Tibial nerve (tissue), 4 donors: Measurements from ENCODE around the gene THSD7B. TPM values are rescaled to one million over a fixed set of nuclear protein-coding genes. Genes with fewer than 3 reads are reported as not detected.

Source experiments
- DNase-seq, 2 donors: peaks; one replicate each; pipeline ENCODE4 v3.0.0-alpha.2; 2019; ENCODE audit warnings: low spot score in 2 of 2
- H3K27ac ChIP-seq, 4 donors: fragments of 200-600 bp; sonication (generic) in 3 of 4; one replicate each; pipeline ENCODE4 v1.5.1; 2017 to 2019; ENCODE audit warnings: mild to moderate bottlenecking in 1 of 4
- H3K27me3 ChIP-seq, 2 donors: fragments of 200-600 bp; sonication (generic) in 1 of 2; one replicate each; pipeline versions ENCODE4 v1.5.1 to v1.6.0; 2017 to 2019
- H3K36me3 ChIP-seq, 3 donors: fragments of 200-600 bp; sonication (generic); one replicate each; pipeline ENCODE4 v1.5.1; 2018 to 2019
- H3K4me1 ChIP-seq, 4 donors: fragments of 200-600 bp; sonication (generic) in 3 of 4; one replicate each; pipeline ENCODE4 v1.5.1; 2017 to 2019
- H3K4me3 ChIP-seq, 4 donors: fragments of 200-600 bp; sonication (generic) in 3 of 4; one replicate each; pipeline ENCODE4 v1.5.1; 2017 to 2019; ENCODE audit warnings: mild to moderate bottlenecking in 1 of 4, moderate library complexity in 1 of 4
- H3K9me3 ChIP-seq, 4 donors: fragments of 200-600 bp; sonication (generic) in 3 of 4; one replicate each; pipeline ENCODE4 v1.5.1; 2017 to 2019
- EP300 ChIP-seq, 2 donors: sonication (generic); formaldehyde crosslinking; IDR thresholded peaks; one replicate each; pipeline ENCODE4 v1.6.1; 2017; ENCODE audit warnings: antibody characterized with exemption in 2 of 2, mild to moderate bottlenecking in 1 of 2
- POLR2A ChIP-seq, 2 donors: fragments of 450-650 bp; IDR thresholded peaks; one replicate each; pipeline ENCODE4 v1.6.1; 2017; ENCODE audit warnings: antibody characterized with exemption in 2 of 2, mild to moderate bottlenecking in 2 of 2, moderate library complexity in 2 of 2
- WGBS, 2 donors: methylation state at CpG; one replicate each; pipeline ENCODE4 v1.1.5; 2018; 5-methylcytosine and 5-hydroxymethylcytosine counted together
- total RNA-seq, 4 donors: library from RNA; depleted of rRNA; stranded (reverse); fragments of >200 nt; gene quantifications; one replicate each; pipeline ENCODE4 v1.1.0, GENCODE V29; 2016
- TF ChIP-seq, protein P1 (sequence below), 5 experiments: fragments of 200-600 bp in 3 of 5; fragments of 450-650 bp in 2 of 5; sonication (generic) in 3 of 5; IDR thresholded peaks; one replicate each; pipeline ENCODE4 v1.5.1; 2016 to 2019; ENCODE audit warnings: antibody characterized with exemption in 5 of 5, mild to moderate bottlenecking in 3 of 5, moderate library complexity in 2 of 5

THSD7B gene
- total RNA-seq, 4 donors from 2014 or later, result 1.5 to 13.8 (median 6.7) TPM

DNA sequence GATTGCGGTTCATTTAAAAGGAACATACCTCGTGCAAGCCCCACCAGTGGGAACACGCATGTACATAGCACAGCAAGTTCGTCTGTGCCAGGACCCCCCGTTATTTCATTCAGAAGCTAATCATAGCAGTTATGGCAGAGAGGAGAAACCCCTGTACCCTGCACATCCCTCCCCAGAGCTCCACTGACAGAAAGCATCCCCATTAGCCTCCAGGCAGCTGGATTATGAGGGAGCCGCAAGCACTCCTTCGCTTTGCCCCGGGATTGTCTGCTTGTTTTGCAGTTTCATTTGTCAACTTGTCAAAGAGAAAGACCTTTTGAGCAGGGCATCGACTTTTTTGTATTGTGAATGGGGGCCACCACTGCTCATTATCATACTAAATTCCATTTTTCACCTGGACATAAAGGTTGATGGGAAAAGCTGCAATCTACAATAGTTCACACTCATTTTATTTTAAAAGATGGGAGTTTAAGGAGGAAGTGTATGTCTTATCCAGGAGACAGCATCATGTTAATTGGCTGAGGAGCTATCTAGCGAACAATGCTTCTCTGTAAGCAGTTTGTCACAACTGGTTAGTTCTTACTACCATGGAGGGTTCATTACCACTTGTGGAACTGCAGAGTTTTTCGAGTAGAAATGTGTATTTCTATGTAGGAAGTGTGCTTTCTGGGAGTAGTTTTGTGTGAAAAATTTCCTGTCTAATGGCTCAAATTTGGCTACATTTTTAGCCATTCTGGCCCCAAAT, 255.3 kb downstream of the THSD7B start:
- Histone ChIP-seq H3K27me3 (no peaks in the 10 kb centered on the region), H3K4me1 (no peaks in the 10 kb centered on the region), H3K27ac (no peak overlapping the region), H3K4me3 (no peak overlapping the region), H3K36me3 (no peaks in the 10 kb centered on the region), H3K9me3 (no peaks in the 10 kb centered on the region)
- DNase-seq, result no peak
- WGBS, 2 donors, result 72 to 75% methylated on average over 11 of the region's 11 CpGs
- no peak for TF ChIP-seq POLR2A (IDR thresholded peaks at IDR 0.05)
- TF ChIP-seq EP300 (IDR thresholded peaks at IDR 0.05), result no peak
- TF ChIP-seq, protein P1, sequence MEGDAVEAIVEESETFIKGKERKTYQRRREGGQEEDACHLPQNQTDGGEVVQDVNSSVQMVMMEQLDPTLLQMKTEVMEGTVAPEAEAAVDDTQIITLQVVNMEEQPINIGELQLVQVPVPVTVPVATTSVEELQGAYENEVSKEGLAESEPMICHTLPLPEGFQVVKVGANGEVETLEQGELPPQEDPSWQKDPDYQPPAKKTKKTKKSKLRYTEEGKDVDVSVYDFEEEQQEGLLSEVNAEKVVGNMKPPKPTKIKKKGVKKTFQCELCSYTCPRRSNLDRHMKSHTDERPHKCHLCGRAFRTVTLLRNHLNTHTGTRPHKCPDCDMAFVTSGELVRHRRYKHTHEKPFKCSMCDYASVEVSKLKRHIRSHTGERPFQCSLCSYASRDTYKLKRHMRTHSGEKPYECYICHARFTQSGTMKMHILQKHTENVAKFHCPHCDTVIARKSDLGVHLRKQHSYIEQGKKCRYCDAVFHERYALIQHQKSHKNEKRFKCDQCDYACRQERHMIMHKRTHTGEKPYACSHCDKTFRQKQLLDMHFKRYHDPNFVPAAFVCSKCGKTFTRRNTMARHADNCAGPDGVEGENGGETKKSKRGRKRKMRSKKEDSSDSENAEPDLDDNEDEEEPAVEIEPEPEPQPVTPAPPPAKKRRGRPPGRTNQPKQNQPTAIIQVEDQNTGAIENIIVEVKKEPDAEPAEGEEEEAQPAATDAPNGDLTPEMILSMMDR (IDR thresholded peaks at IDR 0.05), result no peak

DNA sequence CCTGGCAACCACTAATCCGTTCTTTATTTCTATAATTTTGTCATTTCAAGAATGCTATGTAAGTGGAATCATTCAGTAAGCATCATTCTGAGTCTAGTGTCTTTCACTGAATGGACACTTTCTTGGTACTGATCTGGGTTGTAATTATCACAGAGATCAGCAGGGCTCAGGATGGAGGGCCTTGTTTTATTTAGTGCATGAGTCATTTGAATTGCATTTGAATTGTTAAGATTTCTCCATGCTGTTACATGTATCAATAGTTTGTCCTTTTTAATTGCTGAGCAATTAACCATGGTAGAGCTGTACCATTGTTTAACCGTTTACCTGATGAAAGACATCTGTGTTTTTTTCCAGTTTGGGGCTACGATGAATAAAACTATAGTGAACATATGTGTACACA, 256.4 kb downstream of the THSD7B start:
- H3K4me1 ChIP-seq, result no peaks in the 10 kb centered on the region
- no peak overlapping the region for H3K27ac ChIP-seq
- no peaks in the 10 kb centered on the region for H3K27me3 ChIP-seq
- TF ChIP-seq, protein P1 (IDR thresholded peaks at IDR 0.05), result no peak
- TF ChIP-seq POLR2A (IDR thresholded peaks at IDR 0.05) (no peak), EP300 (IDR thresholded peaks at IDR 0.05) (no peak)
- no peaks in the 10 kb centered on the region for H3K36me3 ChIP-seq
- H3K9me3 ChIP-seq, result no peaks in the 10 kb centered on the region
- no peak for DNase-seq
- 64 to 72% methylated on average over 3 of the region's 3 CpGs for whole genome bisulfite sequencing, 2 donors
- no peak overlapping the region for H3K4me3 ChIP-seq

DNA sequence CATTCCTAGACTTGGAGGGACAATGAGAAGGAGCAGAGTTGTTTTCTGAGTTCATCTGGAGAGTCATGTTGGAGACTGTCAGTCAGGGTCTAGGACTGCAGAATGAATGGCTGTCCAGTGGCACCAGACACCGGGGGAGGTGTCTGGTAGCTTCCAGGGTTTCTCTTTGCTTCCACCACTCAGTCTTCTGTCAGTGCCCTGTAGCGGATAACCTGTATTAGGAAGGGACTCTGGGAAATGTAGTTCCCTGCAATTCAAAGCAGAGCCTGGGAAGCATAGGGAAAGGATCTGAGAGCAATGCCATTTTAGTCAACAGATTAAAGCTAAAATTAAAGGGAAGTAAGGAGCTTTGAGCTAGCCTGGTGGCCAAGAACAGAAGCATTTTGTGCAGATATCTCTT, 257.9 kb downstream of the THSD7B start:
- Histone ChIP-seq H3K36me3 (no peaks in the 10 kb centered on the region), H3K27ac (no peak overlapping the region), H3K4me3 (no peak overlapping the region), H3K9me3 (no peaks in the 10 kb centered on the region), H3K27me3 (no peaks in the 10 kb centered on the region), H3K4me1 (no peaks in the 10 kb centered on the region)
- DNase-seq, result no peak
- TF ChIP-seq, protein P1 (IDR thresholded peaks at IDR 0.05), result no peak
- no peak for TF ChIP-seq POLR2A (IDR thresholded peaks at IDR 0.05)
- TF ChIP-seq EP300 (IDR thresholded peaks at IDR 0.05), result no peak
- WGBS, 2 donors, result 64 to 70% methylated on average over 2 of the region's 2 CpGs

DNA sequence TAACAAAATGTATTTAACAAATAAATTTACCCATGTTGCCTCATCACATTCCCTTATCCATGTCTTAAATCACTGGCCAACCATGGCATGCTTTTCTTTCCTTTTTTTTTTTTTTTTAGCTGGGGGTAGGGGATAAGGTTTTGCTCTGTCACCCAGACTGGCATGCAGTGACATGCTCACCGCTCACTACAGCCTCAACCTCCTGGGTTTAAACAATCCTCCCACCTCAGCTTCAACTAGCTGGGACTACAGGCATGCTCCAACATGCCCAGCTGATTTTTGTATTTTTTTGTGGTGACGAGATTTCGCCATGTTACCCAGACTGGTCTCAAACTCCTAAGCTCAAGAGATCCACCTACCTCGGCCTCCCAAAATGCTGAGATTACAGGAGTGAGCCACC, 266.4 kb downstream of the THSD7B start:
- H3K4me3 ChIP-seq, result no peak overlapping the region
- no peaks in the 10 kb centered on the region for H3K4me1 ChIP-seq
- H3K36me3 ChIP-seq, result no peaks in the 10 kb centered on the region
- 91 to 96% methylated on average over 4 of the region's 4 CpGs for WGBS, 2 donors
- no peak overlapping the region for H3K27ac ChIP-seq
- peaks cover 0 to 4% (median 0%) of the 10 kb centered on the region in 4 donors for H3K9me3 ChIP-seq
- TF ChIP-seq POLR2A (IDR thresholded peaks at IDR 0.05), result no peak
- no peak for TF ChIP-seq EP300 (IDR thresholded peaks at IDR 0.05)
- TF ChIP-seq, protein P1 (IDR thresholded peaks at IDR 0.05), result no peak
- no peaks in the 10 kb centered on the region for H3K27me3 ChIP-seq
- DNase-seq, result no peak

DNA sequence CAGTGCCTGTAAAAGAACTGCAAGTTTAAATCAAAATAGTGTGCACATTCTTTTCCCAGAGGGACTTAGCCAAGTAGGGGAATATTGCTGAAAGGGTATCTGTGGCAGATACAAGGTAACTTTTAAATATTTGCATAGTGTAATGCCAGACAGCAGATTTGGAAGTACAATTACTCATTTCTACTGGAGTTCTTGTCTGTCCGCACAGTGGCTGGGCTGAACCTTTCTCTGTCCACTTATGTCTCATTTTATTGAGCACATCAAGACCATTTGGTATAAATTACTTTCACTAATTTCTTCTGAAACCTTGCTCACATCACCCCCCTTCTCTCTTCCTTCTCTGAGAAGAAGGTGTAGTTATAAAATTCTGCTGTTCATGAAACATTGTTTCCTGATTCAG, 271.3 kb downstream of the THSD7B start:
- no peaks in the 10 kb centered on the region for H3K36me3 ChIP-seq
- no peak for DNase-seq
- H3K4me1 ChIP-seq, result no peaks in the 10 kb centered on the region
- TF ChIP-seq, protein P1 (IDR thresholded peaks at IDR 0.05), result no peak
- H3K27me3 ChIP-seq, result no peaks in the 10 kb centered on the region
- peaks cover 0 to 4% (median 0%) of the 10 kb centered on the region in 4 donors for H3K9me3 ChIP-seq
- 85 to 93% methylated on average over 1 of the region's 1 CpG for WGBS, 2 donors
- H3K4me3 ChIP-seq, result no peak overlapping the region
- no peak overlapping the region for H3K27ac ChIP-seq
